Peyer's patch (tissue), 4 donors: ENCODE measurements around the gene SEMA3B.

Experiments
- POLR2A ChIP-seq, 2 donors: fragments of 450-650 bp; IDR thresholded peaks; one replicate each; pipeline ENCODE4 v1.5.1; 2017; ENCODE audit warnings: antibody characterized with exemption in 2 of 2, mild to moderate bottlenecking in 2 of 2, moderate library complexity in 2 of 2
- TF ChIP-seq, protein P1 (sequence below), 6 experiments: fragments of 450-650 bp in 4 of 6; fragments of 200-600 bp in 2 of 6; sonication (generic) in 1 of 6; IDR thresholded peaks; one replicate each; pipeline ENCODE4 v1.5.1; 2017 to 2019; ENCODE audit warnings: antibody characterized with exemption in 6 of 6, mild to moderate bottlenecking in 3 of 6, moderate library complexity in 1 of 6

GRCh38 chr3:50237754-50238548 is 31.0 kb upstream of the SEMA3B start:
- TF ChIP-seq, protein P1, sequence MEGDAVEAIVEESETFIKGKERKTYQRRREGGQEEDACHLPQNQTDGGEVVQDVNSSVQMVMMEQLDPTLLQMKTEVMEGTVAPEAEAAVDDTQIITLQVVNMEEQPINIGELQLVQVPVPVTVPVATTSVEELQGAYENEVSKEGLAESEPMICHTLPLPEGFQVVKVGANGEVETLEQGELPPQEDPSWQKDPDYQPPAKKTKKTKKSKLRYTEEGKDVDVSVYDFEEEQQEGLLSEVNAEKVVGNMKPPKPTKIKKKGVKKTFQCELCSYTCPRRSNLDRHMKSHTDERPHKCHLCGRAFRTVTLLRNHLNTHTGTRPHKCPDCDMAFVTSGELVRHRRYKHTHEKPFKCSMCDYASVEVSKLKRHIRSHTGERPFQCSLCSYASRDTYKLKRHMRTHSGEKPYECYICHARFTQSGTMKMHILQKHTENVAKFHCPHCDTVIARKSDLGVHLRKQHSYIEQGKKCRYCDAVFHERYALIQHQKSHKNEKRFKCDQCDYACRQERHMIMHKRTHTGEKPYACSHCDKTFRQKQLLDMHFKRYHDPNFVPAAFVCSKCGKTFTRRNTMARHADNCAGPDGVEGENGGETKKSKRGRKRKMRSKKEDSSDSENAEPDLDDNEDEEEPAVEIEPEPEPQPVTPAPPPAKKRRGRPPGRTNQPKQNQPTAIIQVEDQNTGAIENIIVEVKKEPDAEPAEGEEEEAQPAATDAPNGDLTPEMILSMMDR (IDR thresholded peaks at IDR 0.05), result no peak
- peak in 1 of 2 donors; percentile 25 for TF ChIP-seq POLR2A (IDR thresholded peaks at IDR 0.05)
